ENCODE measurements around the gene SPATA13.
"Not testable (repeated sequence)": the region's sequence is repeated elsewhere in the genome, so short reads cannot be mapped to it uniquely, and the experiment has no call there.

The SPATA13 gene

GRCh38 chr13:24323036-24323738, 162.7 kb downstream of the SPATA13 start:
- H3K4me3 ChIP-seq (ENCODE audit: low read depth, low read length): no peak overlapping the region
- TF ChIP-seq CTCF (IDR thresholded peaks at IDR 0.05; ENCODE audit: low read depth, low read length): no peak

- no peak overlapping the region for H3K4me3 ChIP-seq (ENCODE audit: low read depth, low read length)
- no peak for TF ChIP-seq CTCF (IDR thresholded peaks at IDR 0.05; ENCODE audit: low read depth, low read length)
Measured at GRCh38 chr13:24323739-24324075, 163.2 kb downstream of the SPATA13 start.

GRCh38 chr13:24327598-24327997, 167.1 kb downstream of the SPATA13 start:
- H3K4me3 ChIP-seq (ENCODE audit: low read depth, low read length): not testable (repeated sequence)

- no peak overlapping the region for H3K4me3 ChIP-seq (ENCODE audit: low read depth, low read length)
- no peak for TF ChIP-seq CTCF (IDR thresholded peaks at IDR 0.05; ENCODE audit: low read depth, low read length)
Measured at GRCh38 chr13:24328145-24328544, 167.6 kb downstream of the SPATA13 start.

DNA sequence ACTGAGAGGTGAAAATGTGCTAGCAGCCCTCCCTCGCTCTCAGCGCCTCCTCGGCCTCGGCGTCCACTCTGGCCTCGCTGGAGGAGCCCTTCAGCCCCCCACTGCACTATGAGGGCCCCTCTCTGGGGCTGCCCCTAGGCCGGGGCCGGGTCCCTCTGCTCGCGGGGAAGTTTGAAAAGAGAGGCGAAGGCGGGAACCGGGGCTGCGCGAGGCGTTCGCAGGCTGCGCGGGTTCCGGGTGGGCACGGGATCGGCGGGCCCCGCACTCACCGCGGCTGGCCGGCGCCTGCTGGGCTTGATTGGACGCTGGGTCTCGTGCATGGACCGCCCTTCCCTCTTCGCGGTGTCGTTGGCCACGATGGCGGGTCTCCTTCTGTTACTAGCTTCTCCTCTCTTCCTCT, 178.2 kb downstream of the SPATA13 start:
- TF ChIP-seq CTCF (IDR thresholded peaks at IDR 0.05; ENCODE audit: low read depth, low read length): no peak
- no peak overlapping the region for H3K4me3 ChIP-seq (ENCODE audit: low read depth, low read length)

GRCh38 chr13:24339937-24340607, 179.6 kb downstream of the SPATA13 start:
- TF ChIP-seq CTCF (IDR thresholded peaks at IDR 0.05; ENCODE audit: low read depth, low read length): no peak
- no peak overlapping the region for H3K4me3 ChIP-seq (ENCODE audit: low read depth, low read length)

DNA sequence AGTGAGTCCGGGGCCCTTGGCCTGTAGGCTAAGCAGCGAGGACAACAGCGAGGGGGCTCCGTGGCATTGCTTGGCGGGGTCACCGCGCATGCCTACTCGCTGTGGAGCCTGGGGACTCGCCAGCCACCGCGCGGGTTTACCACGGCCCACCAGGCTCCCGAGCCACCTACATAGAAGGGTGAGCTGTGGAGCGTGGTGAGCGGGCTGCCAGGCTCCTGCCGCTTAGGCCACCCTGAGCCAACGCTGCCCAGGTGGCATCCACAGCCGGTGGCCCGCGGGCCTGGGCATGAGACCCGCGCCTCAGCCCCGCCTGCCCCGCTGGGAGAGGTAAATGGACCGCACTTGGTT, 180.1 kb downstream of the SPATA13 start:
- no peak overlapping the region for H3K4me3 ChIP-seq (ENCODE audit: low read depth, low read length)
- no peak for TF ChIP-seq CTCF (IDR thresholded peaks at IDR 0.05; ENCODE audit: low read depth, low read length)

DNA sequence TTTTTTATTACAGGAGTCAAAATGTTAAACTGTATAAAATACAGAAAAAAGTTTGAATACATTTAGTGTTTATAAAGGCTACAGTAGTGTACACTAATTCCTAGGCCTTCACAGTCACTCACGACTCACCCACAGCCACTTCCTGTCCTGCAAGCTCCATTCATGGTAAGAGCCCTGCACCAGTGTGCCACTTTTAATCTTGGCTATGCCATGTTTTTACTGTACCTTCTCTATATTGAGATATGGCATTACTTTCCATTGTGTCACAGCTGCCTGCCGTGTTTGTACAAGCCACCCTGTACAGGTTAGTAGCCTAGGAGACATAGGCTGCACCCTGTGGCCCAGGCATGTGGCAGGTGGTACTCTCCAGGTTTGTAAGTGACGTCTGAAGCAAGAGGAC, 180.9 kb downstream of the SPATA13 start:
- no peak for TF ChIP-seq CTCF (IDR thresholded peaks at IDR 0.05; ENCODE audit: low read depth, low read length)
- no peak overlapping the region for H3K4me3 ChIP-seq (ENCODE audit: low read depth, low read length)
